ENCODE data around the gene TGFB3.
"Not testable (repeated sequence)": the region's sequence is repeated elsewhere in the genome, so short reads cannot be mapped to it uniquely, and the experiment has no call there.

The TGFB3 gene

DNA sequence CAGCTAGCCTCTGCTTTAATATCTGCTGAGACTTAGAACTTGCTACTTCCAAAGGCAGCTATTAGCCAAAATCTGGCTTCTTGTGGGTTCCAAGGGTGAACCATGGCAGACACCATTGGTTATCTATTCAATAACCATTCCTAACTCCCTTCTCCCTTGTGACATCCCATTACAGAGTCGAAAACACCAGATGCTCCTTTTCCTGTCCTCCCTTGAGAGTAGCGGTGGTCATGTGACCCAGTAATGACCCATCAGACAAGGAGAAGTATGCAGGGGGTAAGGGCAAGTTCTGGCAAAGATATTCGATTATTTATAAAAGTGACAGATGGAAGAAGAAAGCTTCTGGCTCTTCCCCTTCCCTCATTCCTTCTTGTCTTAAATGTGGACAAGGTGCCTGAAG, 20.1 kb downstream of the TGFB3 start:
- in situ Hi-C loops (cut with MboI; ENCODE audit: low sequenced_read_pairs): loop anchor here (25.0 kb wide), 1 partner anchor 249 kb away; no protein-coding TSS in a partner anchor

GRCh38 chr14:75960231-75960630, 21.6 kb downstream of the TGFB3 start:
- in situ Hi-C loops (cut with MboI; ENCODE audit: low sequenced_read_pairs): loop anchor here (25.0 kb wide), 1 partner anchor 248 kb away; no protein-coding TSS in a partner anchor

GRCh38 chr14:75959031-75959430, 22.8 kb downstream of the TGFB3 start:
- in situ Hi-C loops (cut with MboI; ENCODE audit: low sequenced_read_pairs): loop anchor here (25.0 kb wide), 1 partner anchor 247 kb away; no protein-coding TSS in a partner anchor

- in situ Hi-C loops (cut with MboI; ENCODE audit: low sequenced_read_pairs): loop anchor here (25.0 kb wide), 1 partner anchor 240 kb away; no protein-coding TSS in a partner anchor
These were observed 29.3 kb downstream of the TGFB3 start for GRCh38 chr14:75952489-75952888.

GRCh38 chr14:75946785-75947184, 35.0 kb downstream of the TGFB3 start:
- in situ Hi-C loops (cut with MboI; ENCODE audit: low sequenced_read_pairs): no loop called here

DNA sequence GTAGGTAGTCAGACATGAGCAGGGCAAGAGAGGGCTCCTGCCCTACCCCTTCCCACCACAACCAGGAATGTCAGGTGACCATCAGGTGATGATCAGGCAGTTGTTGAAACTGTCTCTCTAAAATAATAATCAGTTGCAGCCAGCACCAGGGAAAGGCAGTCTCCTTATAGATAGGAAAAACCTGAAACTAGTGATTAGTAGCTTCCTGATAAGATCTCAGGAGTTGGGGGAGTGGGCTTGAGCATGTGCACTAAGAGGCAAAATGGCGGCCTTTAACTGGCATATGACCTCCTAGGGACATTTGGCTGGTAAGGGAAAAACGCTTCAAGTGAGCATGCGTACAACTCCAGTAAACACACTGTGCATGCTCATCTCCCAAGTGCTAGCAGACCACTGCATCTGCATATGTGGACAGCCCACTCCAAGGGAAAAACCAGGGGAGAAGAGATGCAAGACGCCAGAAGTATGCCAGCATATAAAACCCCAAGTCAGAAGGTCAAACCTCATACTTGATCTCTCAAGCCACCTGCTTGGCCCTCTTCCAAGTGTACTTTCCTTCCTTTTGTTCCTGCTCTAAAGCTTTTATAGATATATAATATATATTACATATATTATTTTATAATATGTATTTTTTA, 37.1 kb downstream of the TGFB3 start:
- in situ Hi-C loops (cut with MboI; ENCODE audit: low sequenced_read_pairs): no loop called here

GRCh38 chr14:75941030-75941429, 40.8 kb downstream of the TGFB3 start:
- in situ Hi-C loops (cut with MboI; ENCODE audit: low sequenced_read_pairs): no loop called here

DNA sequence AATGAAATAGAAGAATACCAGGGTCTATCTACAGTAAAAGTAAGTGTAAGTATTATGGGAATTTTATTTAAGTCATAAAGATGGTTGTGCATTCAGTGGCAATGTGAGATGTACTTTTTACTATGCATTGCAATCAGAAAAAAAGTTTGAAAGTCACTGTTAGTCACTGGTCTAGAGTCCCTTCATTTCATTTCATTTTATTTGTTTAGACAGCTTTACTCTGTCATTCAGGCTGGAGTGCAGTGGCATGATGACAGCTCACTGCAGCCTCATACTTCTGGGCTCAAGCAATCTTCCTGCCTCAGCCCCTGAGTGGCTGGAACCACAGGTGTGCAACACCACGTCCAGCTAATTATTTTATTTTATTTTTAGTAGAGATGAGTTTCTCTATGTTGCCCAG, 42.6 kb downstream of the TGFB3 start:
- in situ Hi-C loops (cut with MboI; ENCODE audit: low sequenced_read_pairs): no loop called here

- in situ Hi-C loops (cut with MboI; ENCODE audit: low sequenced_read_pairs): no loop called here
These were observed 46.7 kb downstream of the TGFB3 start for GRCh38 chr14:75934998-75935628.

DNA sequence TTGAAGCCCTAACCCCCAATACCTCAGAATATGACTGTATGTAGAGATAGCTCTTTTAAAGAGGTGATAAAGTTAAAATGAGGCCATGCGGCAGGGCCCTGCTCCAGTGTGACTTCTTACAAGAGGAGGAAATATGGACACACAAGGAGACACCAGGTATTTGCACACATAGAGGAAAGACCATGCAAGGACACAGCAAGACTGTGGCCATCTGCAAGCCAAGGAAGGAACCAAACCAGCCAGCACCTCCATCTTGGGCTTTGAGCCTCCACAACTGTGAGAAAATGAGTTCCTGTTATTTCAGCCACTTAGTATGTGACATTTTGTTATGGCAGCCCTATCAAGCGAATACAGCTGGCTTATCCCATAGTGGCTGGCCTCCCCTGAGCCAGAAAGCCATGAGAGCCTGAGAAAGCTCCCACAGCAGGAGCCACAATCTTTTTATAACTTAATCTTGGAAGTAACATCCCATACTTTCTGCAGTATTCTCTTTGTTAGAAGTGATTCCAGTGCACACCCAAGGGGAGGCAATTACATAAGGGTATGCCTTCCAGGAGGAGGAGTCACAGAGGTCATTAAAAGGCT, 48.0 kb downstream of the TGFB3 start:
- in situ Hi-C loops (cut with MboI; ENCODE audit: low sequenced_read_pairs): no loop called here

DNA sequence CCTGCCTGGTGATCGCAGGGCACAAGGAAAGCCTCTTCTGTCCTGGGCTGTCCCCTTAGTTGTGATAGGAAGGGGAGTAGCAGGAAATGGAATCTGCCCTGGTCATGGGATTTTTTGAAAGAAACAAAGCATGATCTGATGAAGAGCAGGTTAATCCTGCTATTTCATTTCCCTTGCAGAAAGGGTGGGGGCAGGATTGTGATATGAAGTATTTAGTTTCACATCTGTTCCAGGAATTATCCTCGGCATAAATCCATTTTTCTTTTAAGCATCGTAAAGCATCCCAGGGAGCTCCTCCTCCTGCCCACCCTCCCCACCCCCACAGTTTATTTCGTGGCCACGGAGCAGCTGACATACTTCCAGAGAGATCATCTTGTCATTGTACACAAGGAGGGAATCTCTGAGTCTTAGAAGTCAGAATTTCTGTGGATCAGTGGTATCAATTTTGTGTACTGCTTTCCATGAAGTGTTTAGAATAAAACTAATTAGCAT, 53.1 kb downstream of the TGFB3 start:
- in situ Hi-C loops (cut with MboI; ENCODE audit: low sequenced_read_pairs): no loop called here

DNA sequence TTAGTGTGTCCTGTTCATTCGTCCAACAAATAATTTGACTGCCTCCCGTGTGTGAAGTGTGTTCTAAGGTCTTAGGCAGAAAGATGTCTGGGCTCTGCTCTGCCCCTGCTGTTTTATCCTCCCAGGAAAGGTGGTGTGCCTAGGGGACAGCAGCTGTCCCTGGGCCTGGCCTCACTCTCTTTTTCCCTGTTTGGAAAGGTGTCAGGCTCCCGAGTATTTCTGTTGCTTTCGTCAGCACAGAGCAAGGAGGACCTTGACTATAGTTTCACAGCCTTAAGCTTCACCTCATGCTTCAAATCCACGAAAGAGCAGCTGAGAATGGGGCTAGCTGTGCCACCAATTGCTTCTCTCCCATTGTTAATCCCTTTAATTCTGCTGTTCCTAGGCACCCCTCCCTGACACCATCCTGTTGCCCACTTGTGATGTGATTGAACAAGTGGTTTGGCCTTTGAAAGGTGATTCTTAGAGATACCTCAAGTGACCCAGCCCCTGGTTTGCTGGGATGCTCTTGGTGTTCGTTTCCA, 54.2 kb downstream of the TGFB3 start:
- in situ Hi-C loops (cut with MboI; ENCODE audit: low sequenced_read_pairs): no loop called here

DNA sequence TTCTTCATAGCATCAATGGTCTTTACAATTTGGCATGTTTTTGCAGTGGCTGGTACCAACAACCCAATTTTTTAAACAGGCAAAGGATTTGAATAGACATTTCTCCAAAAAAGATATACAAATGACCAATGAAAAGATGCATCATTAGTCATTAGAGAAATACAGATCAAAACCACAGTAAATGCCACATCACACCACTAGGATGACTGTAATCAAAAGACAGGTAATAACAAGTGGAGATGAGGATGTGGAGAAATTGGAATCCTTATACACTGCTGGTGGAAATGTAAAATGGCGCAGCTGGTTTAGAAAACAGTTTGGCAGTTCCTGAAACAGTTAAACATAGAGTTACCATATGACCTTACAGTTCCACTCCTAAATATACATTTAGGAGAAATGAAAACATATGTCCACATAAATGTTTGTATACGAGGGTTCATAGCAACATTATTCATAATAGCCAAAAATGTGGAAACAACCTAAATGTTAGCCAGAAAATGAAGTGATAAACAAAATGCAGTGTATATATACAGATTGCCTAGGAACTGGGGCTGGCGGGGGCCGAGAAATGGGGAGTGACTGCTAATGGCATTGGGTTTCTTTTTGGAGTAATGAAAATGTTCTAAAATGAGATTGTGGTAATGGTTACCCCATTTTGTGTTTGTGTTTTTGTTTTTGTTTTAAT, 55.2 kb downstream of the TGFB3 start:
- in situ Hi-C loops (cut with MboI; ENCODE audit: low sequenced_read_pairs): no loop called here

DNA sequence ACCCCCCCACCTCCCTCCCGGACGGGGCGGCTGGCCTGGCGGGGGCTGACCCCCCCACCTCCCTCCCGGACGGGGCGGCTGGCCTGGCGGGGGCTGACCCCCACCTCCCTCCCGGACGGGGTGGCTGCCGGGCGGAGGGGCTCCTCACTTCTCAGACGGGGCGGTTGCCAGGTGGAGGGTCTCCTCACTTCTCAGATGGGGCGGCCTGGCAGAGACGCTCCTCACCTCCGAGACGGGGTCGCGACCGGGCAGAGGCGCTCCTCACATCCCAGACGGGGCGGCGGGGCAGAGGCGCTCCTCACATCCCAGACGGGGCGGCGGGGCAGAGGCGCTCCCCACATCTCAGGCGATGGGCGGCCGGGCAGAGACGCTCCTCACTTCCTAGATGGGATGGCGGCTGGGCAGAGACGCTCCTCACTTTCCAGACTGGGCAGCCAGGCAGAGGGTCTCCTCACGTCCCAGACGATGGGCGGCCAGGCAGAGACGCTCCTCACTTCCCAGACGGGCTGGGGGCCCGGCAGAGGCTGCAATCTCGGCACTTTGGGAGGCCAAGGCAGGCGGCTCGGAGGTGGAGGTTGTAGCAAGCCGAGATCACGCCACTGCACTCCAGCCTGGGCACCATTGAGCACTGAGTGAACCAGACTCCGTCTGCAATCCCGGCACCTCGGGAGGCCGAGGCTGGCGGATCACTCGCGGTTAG, 56.5 kb downstream of the TGFB3 start:
- in situ Hi-C loops (cut with MboI; ENCODE audit: low sequenced_read_pairs): not testable (repeated sequence)

GRCh38 chr14:75920421-75920820, 61.4 kb downstream of the TGFB3 start:
- in situ Hi-C loops (cut with MboI; ENCODE audit: low sequenced_read_pairs): not testable (repeated sequence)

GRCh38 chr14:75917946-75918335, 63.9 kb downstream of the TGFB3 start:
- in situ Hi-C loops (cut with MboI; ENCODE audit: low sequenced_read_pairs): no loop called here

DNA sequence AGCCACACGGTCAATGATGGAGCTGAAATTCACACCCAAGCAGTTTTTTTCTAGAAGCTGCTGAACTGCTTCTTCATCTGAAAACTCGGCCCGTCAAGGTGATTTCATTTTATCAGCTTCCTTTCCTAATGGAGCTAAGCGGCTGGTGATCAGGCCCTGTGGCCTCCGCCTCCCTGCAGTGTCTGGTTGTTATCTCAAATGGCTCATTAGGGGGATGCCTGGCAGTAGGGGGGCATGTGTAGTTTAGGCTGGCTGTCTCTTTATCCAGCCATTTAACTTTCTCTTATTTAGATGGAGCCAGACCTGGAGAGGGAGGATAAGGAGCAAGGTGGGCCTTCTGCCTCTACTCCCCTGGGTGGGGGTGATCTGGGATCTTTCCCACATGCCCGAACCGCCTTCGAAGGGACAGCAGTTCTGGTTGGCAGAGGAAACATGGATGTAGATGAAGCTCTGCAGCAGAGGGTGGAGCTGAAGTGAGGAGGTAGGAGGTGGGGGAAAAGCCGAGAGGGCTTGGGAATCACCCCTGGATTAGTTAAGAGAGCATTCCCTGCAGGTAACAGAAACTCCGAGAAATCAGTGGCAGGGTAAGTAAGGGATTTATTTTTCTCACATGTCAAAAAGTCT, 64.4 kb downstream of the TGFB3 start:
- in situ Hi-C loops (cut with MboI; ENCODE audit: low sequenced_read_pairs): no loop called here

DNA sequence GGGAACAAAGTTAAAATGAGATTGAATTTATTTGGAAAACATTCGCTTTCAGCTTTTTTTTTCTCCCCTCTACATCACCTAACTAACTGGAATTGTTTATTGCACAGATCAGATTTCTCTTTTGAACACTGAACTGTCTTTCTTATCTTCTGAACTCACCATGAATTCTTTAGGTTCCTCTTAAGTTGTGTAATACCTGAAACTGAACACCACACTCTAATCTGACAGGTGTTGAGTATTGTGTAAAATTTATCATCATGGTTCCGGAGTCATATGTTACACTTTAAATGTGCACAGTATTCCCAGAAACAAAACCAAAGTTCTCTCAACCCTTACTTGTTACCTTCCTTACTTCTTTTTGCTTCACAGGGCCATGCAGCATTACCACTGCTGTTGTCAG, 66.8 kb downstream of the TGFB3 start:
- in situ Hi-C loops (cut with MboI; ENCODE audit: low sequenced_read_pairs): no loop called here

DNA sequence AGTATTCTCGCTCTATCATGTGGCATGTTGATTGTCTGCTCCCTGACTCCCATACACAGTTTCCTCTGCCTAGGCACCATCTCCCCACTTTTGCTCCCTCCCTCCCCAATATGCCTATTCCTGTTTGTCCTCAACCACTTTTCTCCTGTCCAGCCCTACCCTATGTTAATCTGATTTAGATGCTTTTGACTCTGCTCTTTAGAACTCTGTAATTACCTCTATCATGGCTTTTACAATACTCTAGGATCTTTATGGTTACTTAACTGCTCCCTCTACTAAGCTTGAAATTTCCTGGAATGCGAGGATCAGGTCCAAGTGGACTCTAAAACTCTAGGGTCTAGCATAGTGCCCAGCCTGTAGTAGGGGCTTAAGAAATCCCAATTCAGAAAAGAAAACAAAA, 68.6 kb downstream of the TGFB3 start:
- in situ Hi-C loops (cut with MboI; ENCODE audit: low sequenced_read_pairs): no loop called here

- in situ Hi-C loops (cut with MboI; ENCODE audit: low sequenced_read_pairs): no loop called here
These were observed 69.9 kb downstream of the TGFB3 start for GRCh38 chr14:75911883-75912282.
